GM18517 (cell line): ENCODE results near the gene GHR.

ENCODE experiments used
- ATAC-seq: cut with Tn5 transposase; IDR thresholded peaks from one replicate; pipeline ENCODE4 v1.9.1; 2021; ENCODE audit warnings: mild to moderate bottlenecking, moderate library complexity; ENCODE audit not compliant: unreplicated experiment

GHR gene

GRCh38 chr5:42423285-42424165, at the start of gene GHR:
GHR (plus strand) TSS chr5:42423439; CDS start chr5:42565875, 142,436 bp downstream.
- peak; percentile 58 for ATAC-seq

DNA sequence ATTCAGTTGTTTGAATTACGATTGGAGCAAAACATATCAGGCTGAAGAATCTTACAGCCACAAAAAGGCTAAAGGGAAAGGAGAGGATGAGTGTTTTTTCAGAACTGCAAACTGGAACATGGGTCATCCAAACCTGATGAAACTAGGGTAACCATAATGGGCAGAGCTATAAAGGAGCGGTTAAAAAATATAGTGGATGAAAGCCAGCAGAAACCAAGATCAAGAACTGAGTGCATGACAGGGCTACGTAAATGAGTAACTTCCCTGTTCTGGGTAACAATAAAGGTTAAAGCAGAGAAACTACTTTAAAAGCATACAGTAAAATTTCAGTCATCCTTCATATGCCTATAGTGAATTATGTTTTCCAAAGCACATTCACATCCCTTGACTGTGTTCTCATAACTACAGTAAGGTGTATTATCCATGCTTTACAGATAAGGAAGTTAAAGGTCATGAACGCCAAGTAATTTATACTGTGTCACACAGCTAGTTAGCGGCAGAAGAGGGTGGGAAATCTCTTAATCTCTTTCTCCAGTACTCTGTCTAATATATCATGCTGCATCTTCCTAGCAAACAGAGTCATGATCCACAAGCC, 48.5 kb upstream of the GHR start:
- no peak for ATAC-seq

- ATAC-seq, result no peak
Measured at GRCh38 chr5:42377496-42377895, 45.7 kb upstream of the GHR start.

DNA sequence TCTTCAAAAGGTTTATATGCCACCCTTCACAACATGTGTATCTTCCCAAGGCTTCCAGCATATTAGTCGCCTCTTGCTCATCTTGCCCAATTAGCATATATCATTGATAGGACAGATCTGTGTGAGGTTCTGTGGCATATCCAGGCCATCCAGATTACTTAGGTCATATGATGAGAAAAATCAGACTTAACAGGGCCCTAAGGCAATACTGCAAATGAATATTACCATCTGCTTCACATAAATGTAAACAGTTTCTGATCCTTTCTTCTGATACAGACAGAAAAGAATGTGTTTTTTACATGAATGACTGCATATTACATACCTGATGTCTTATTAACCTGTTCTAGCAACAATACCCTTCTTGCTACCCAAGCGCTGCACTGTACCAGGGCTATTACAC, 41.3 kb upstream of the GHR start:
- ATAC-seq, result no peak

DNA sequence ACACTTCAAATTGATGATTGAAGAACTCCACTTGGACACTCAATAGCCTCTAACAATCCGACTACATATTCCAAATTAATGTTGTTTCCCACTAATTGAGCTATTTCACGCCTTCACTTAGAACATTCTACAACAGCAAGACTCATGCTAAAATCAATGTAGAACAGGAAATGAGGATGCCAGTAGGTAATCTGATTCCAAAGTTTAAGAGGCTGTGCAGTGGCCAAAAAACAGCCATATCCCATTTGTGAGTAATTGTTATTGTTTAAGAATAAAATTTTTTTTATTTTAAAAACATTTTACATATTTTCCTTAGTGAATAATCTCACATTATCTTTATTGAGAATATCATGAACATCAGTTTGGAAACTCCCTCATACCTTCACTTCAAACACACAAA, 35.7 kb upstream of the GHR start:
- no peak for ATAC-seq

DNA sequence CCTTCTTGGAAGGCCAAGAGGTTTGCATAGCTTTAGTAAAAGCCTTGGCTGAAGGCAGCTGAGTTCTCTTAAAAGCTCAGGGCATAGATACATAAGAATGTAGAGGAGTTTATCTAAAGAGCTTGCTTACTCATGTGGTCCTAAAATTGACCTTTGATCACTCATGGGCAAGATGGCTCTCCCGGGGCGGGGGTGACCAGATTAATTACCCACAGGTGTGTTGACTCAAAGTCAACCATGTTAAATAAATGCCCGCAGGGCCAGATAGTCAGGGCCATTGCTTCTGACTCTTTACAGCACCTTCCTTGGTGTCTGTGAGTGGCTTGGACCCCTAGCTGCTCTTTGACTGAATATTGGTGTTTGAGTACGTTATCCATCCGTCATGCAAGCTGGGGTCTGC, 33.1 kb upstream of the GHR start:
- no peak for ATAC-seq

DNA sequence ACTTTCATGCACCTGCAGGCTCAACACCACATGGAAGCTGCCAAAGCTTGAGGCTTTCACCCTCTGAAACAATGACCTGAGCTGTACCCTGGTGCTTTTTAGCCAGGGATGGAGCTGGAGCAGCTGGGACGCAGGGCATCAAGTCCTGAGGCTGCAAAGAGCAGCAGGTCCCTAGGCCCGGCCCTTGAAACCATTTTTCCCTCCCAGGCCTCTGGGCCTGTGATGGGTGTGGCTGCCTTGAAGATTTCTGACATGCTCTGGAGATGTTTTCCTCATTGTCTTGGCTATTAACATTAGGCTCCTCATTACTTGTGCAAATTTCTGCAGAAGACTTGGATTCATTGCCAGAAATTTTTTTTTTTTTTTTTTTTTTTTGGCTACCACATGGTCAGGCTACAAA, 30.3 kb upstream of the GHR start:
- ATAC-seq, result no peak

DNA sequence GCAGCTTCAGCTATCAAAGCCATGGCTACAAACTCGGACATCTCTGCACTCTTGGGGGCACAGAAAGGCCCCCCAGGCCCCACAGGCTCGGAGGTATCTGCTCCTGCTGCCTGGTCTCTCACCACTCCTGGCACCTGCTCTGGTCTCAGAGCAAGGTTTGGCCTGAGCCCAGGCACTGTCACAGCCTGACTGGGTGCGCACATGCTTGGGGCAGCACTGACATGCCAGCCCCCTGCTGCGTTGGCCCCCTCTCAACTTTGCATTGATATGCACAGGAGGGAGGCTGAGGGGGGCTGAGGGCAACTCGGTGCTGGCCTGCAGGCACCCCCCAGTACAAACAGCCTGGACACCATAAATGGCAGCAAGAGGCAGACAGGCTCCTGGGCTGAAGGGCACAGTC, 27.1 kb upstream of the GHR start:
- ATAC-seq, result no peak

GRCh38 chr5:42397267-42397666, 26.0 kb upstream of the GHR start:
- ATAC-seq, result no peak

GRCh38 chr5:42399702-42400101, 23.5 kb upstream of the GHR start:
- no peak for ATAC-seq

- no peak for ATAC-seq
Measured at GRCh38 chr5:42400474-42400873, 22.8 kb upstream of the GHR start.

- ATAC-seq, result no peak
Measured at GRCh38 chr5:42403236-42403635, 20.0 kb upstream of the GHR start.

DNA sequence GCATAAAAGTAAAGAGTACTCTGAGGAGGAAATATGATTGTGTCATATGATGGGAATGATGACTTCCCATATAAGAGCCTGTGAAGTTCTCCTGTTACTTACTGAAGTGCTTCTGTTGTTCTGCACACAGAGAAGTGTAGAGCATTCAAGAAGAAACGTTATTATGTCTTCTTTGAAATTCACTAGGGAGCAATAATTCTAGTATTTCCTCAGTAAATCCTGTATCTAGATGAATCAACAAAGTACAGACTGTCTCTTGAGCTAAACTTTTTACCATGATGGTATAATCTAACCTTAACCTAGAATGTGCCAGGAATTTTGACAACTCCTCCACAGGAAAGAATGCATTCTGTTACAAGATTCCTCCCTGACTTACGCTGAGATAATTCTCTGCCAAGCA, 18.9 kb upstream of the GHR start:
- ATAC-seq, result no peak

DNA sequence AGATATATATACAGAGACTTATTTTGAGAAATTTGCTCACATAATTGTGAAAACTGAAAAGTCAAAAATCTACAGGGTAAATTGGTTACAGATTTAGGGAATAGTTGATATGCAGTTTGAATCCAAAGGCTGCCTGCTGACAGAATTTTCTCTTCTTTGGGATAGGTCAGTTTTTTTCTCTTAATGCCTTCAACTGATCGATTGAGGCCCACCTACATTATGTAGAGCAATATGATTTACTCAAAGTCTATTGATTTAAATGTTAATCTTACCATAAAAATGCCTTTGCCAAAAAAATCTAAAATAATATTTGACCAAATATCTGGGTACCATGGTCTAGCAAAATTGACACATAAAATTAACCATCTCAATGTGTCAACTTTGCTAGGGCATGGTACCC, 3.9 kb upstream of the GHR start:
- ATAC-seq, result no peak

DNA sequence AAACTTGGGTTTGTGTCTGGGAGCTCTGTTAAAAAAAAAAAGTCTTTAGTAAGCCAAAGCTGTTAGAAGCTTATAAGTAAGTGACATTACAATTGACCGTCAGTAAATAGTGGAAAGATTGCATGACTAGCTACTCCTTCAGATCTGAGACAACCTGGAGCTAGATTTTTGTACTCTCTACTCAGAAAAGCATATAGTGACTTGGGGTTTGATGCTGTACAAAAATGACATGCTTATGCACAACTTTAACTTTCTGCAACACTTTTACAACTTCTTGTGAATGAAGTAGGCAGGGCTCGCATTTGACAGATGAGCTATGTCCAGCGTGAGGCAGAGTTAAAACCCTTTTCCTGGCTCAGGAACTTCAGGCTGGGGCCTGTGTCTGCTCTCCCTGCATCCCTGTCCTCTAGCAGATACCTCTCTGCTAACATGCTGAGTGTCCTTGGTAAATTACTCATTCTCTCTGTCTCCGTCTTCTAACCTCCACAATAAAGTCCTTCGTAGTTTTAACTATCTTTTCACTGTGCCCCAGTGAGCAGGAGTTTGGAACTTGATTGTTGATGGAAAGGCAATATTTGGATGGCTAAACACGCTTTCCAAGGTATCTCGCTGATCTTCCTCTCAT, 471 bp upstream of the GHR start:
- no peak for ATAC-seq

DNA sequence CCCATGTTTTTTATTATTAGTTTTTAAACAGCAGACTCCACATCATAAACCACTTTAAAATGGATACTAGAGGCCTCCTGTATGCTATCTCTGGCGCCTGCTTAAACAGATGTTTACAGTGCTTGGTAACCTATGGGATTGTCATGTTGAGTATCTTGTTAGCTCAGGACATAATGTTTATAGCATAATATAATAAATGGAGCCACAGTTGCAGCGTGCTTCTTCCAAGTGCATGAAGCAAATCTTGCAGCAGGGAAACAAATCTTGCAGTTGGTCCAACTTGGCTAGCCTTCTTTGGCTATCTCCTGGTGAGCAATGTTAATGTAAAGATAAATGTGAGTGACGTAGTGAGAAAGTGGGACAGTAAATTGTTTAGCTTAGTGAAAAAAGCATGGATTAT, 2.8 kb downstream of the GHR start:
- ATAC-seq, result no peak

DNA sequence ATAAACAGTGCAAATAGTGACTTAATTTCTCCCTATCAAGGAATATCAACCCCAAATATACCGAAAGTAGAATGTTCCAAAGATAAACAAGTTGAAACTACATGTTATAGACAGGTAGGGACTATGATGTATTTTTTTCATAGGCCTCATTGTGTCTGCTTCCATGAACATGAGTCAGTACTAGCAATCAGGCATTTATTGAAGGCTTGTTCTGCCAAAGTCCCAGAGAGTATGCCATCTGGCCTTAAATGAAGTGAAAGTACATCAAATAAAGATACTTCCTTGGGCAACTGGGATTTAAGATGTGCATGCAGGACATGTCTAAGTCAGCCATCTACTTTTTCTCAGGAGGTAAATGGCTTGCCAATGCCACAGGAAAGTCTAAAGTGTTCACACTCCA, 6.5 kb downstream of the GHR start:
- ATAC-seq, result no peak

DNA sequence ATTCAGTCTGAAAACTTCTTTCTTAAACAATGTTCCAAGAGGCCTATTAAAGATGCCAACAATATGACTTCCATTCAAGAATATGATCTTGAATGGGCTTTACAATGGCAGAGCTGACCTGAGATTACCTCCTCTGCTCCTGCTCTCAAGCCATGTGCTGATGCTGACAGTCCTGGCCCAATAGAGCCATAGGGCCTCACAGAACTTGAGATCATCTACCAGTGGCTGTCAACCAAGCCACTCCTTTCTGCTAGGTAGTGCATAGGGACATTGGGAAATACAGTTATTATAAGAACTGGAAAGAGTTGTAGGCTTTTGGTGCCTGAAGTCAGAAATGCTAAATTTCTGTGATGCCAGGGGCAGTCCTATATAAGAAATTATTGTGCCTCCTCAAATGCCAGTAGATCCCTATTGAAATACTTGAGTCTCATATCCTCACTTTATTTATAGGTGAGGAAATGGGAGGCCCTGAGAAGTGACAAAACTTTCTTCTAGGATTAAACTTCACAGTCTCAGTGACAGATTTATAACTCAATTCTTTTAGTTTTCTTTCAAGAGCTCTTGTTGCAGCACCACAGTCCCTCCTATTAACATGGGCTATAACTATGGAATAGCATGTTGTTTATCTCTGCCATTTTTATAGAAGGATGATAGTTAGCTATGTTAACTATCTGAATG, 10.9 kb downstream of the GHR start:
- no peak for ATAC-seq

DNA sequence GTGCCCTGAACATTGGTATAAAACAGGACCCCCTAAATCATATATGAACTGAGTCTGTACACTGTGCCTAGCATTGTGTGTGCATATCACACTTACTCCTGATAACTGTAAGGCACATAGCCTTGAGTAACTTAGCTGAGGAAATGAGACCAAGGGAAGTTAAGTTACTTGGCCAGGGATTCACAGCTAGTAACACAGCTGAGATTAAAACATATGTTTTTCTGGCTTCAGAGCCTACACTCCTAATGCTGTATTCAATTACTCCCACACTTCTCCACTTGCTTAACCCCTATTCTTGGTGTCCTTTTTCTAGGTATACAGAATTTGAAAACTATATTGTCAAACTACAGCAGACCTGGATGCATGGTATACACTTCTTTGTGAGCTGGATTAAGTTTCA, 12.8 kb downstream of the GHR start:
- ATAC-seq, result no peak

- ATAC-seq, result no peak
Measured at GRCh38 chr5:42454216-42454995, 31.2 kb downstream of the GHR start.

DNA sequence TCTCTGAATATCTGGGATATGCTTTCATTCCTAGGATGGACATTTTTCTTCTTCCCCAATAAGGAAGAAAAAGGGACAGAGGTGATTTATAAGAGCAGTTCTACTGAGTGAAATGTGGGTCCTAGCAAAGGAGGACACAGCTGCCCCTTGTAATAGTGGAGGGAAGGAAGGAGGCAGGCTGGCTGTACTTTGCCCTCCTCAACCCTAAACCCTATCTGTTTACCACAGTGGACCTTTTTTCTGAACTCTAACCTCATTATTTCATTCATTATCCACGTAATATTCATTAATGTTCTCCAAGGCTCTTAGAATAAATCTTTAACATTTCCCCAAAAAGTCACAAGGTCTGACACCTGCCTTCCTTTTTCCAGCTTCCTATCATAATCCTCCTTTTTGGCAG, 37.8 kb downstream of the GHR start:
- no peak for ATAC-seq
